Testis (tissue), 3 donors: ENCODE results near the gene CIT. TPM values are rescaled to one million over a fixed set of nuclear protein-coding genes. Genes with fewer than 3 reads are reported as not detected.

ENCODE experiments used
- DNase-seq: peaks from one replicate; pipeline ENCODE4 v3.0.0-alpha.2; 2019
- H3K27ac ChIP-seq, 2 donors: fragments of 200-600 bp; sonication (generic); one replicate each; pipeline ENCODE4 v1.5.1; 2019
- H3K27me3 ChIP-seq: fragments of 200-600 bp; sonication (generic); one replicate; pipeline ENCODE4 v1.5.1; 2019
- H3K36me3 ChIP-seq: fragments of 200-600 bp; sonication (generic); one replicate; pipeline ENCODE4 v1.5.1; 2017; ENCODE audit warnings: low read depth; ENCODE audit errors: missing control alignments
- H3K4me1 ChIP-seq: fragments of 200-600 bp; sonication (generic); one replicate; pipeline ENCODE4 v1.5.1; 2019
- H3K4me3 ChIP-seq, 2 donors: fragments of 200-600 bp; sonication (generic); one replicate each; pipeline ENCODE4 v1.5.1; 2017 to 2019
- H3K9me3 ChIP-seq: fragments of 200-600 bp; sonication (generic); one replicate; pipeline ENCODE4 v1.5.1; 2017
- CTCF ChIP-seq, 3 experiments: fragments of 450-650 bp in 2 of 3; fragments of 200-600 bp in 1 of 3; sonication (generic) in 1 of 3; IDR thresholded peaks; one replicate each; pipeline ENCODE4 v1.5.1; 2016 to 2019; ENCODE audit warnings: antibody characterized with exemption in 3 of 3, mild to moderate bottlenecking in 2 of 3, moderate library complexity in 1 of 3
- POLR2A ChIP-seq: fragments of 450-650 bp; IDR thresholded peaks from one replicate; pipeline ENCODE4 v1.6.1; 2017; ENCODE audit warnings: antibody characterized with exemption, mild to moderate bottlenecking, moderate library complexity
- WGBS, 2 donors: methylation state at CpG; one replicate each; pipeline ENCODE4 v1.1.5; 2018; 5-methylcytosine and 5-hydroxymethylcytosine counted together
- intact Hi-C: fragments of 100-400 bp; cut with DNase I; formaldehyde crosslinking; loops from one replicate; pipeline ENCODE4 v1.15.1; 2023; ENCODE audit warnings: low total_unique reads
- polyA plus RNA-seq: library from polyadenylated mRNA; stranded (reverse); fragments of 350-450 nt; fragmentation: Illumina TruSeq; extraction: RNeasy Lipid Tissue Mini Kit (QIAGEN cat#74804); gene quantifications from one replicate; pipeline ENCODE4 v1.2.3, GENCODE V29; 2014; ENCODE audit warnings: low read depth, low replicate concordance; ENCODE audit not compliant: insufficient read depth
- total RNA-seq, 2 donors: library from RNA; depleted of rRNA; stranded (reverse); fragments of >200 nt; gene quantifications; one replicate each; pipeline ENCODE4 v1.2.3, GENCODE V29; 2016

CIT gene
- total and polyA plus RNA-seq, 3 donors from 2014 or later, result 14.6 to 30.0 (median 20.0) TPM

GRCh38 chr12:119715268-119715620 is 161.9 kb downstream of the CIT start:
- Histone ChIP-seq H3K36me3 (no peaks in the 10 kb centered on the region), H3K27me3 (no peaks in the 10 kb centered on the region), H3K9me3 (no peaks in the 10 kb centered on the region), H3K4me3 (no peak overlapping the region), H3K4me1 (peaks cover 5% of the 10 kb centered on the region), H3K27ac (no peak overlapping the region)
- TF ChIP-seq POLR2A, result no peak
- no peak for TF ChIP-seq CTCF (IDR thresholded peaks at IDR 0.05)
- WGBS, 2 donors, result 96 to 98% methylated on average over 3 of the region's 3 CpGs
- intact Hi-C loops, result no loop called here
- DNase-seq, result no peak

- 98 to 100% methylated on average over 4 of the region's 4 CpGs for WGBS, 2 donors
- intact Hi-C loops, result no loop called here
- TF ChIP-seq CTCF (IDR thresholded peaks at IDR 0.05), result no peak
- TF ChIP-seq POLR2A, result no peak
- no peaks in the 10 kb centered on the region for H3K9me3 ChIP-seq
- no peak for DNase-seq
- no peak overlapping the region for H3K27ac ChIP-seq
- no peaks in the 10 kb centered on the region for H3K27me3 ChIP-seq
- peaks cover 5% of the 10 kb centered on the region for H3K4me1 ChIP-seq
- H3K36me3 ChIP-seq, result no peaks in the 10 kb centered on the region
- H3K4me3 ChIP-seq, result no peak overlapping the region
These were observed 162.4 kb downstream of the CIT start for GRCh38 chr12:119714614-119715267.

- Histone ChIP-seq H3K4me1 (peaks cover 5% of the 10 kb centered on the region), H3K27ac (no peak overlapping the region), H3K4me3 (no peak overlapping the region), H3K27me3 (no peaks in the 10 kb centered on the region), H3K9me3 (no peaks in the 10 kb centered on the region), H3K36me3 (no peaks in the 10 kb centered on the region)
- DNase-seq, result no peak
- 95 to 100% methylated on average over 2 to 8 of the region's 8 CpGs for WGBS, 2 donors
- TF ChIP-seq CTCF (IDR thresholded peaks at IDR 0.05), result no peak
- TF ChIP-seq POLR2A, result no peak
- intact Hi-C loops, result no loop called here
These were observed 163.5 kb downstream of the CIT start for GRCh38 chr12:119713551-119714031.

GRCh38 chr12:119712721-119713120 is 164.4 kb downstream of the CIT start:
- H3K4me1 ChIP-seq, result peaks cover 5% of the 10 kb centered on the region
- H3K27me3 ChIP-seq, result no peaks in the 10 kb centered on the region
- intact Hi-C loops, result no loop called here
- H3K27ac ChIP-seq, result no peak overlapping the region
- no peak overlapping the region for H3K4me3 ChIP-seq
- H3K36me3 ChIP-seq, result no peaks in the 10 kb centered on the region
- no peaks in the 10 kb centered on the region for H3K9me3 ChIP-seq
- no peak for DNase-seq
- 94 to 95% methylated on average over 11 of the region's 11 CpGs for WGBS, 2 donors
- TF ChIP-seq POLR2A (no peak), CTCF (IDR thresholded peaks at IDR 0.05) (no peak)

- H3K27me3 ChIP-seq, result no peaks in the 10 kb centered on the region
- no peak overlapping the region for H3K27ac ChIP-seq
- 92 to 100% methylated on average over 4 of the region's 4 CpGs for WGBS, 2 donors
- H3K9me3 ChIP-seq, result no peaks in the 10 kb centered on the region
- intact Hi-C loops, result no loop called here
- no peak for DNase-seq
- TF ChIP-seq POLR2A, result no peak
- no peak for TF ChIP-seq CTCF (IDR thresholded peaks at IDR 0.05)
- H3K4me1 ChIP-seq, result peaks cover 4% of the 10 kb centered on the region
- H3K4me3 ChIP-seq, result no peak overlapping the region
- no peaks in the 10 kb centered on the region for H3K36me3 ChIP-seq
These were observed 165.4 kb downstream of the CIT start for GRCh38 chr12:119711693-119712092.
